Endothelial cell of umbilical vein (primary cell): ENCODE results near the gene ZRSR2.
"Not testable (repeated sequence)": the region's sequence is repeated elsewhere in the genome, so short reads cannot be mapped to it uniquely, and the experiment has no call there.

ENCODE experiments used
- CTCF ChIP-seq, 2 donors: IDR thresholded peaks; 1 replicate in 1 of 2; 2 replicates in 1 of 2; pipeline ENCODE4 v1.5.1; 2011; ENCODE audit warnings: low read length in 2 of 2, mild to moderate bottlenecking in 2 of 2, moderate library complexity in 2 of 2, control low read depth in 1 of 2, inconsistent platforms in 1 of 2, low read depth in 1 of 2; ENCODE audit not compliant: insufficient read depth in 1 of 2; ENCODE audit errors: extremely low read depth in 1 of 2
- EZH2 ChIP-seq: IDR thresholded peaks from 2 replicates; pipeline ENCODE4 v1.6.1; 2012; ENCODE audit warnings: borderline replicate concordance, low read depth, mild to moderate bottlenecking, moderate library complexity, low read length, inconsistent platforms; ENCODE audit not compliant: severe bottlenecking
- FOS ChIP-seq: IDR thresholded peaks from 2 replicates; pipeline ENCODE4 v1.6.1; 2011; ENCODE audit warnings: mild to moderate bottlenecking, low read length, moderate library complexity, borderline replicate concordance; ENCODE audit not compliant: insufficient read depth
- GATA2 ChIP-seq: IDR thresholded peaks from 2 replicates; pipeline ENCODE4 v1.7.0; 2011; ENCODE audit warnings: low read depth, mild to moderate bottlenecking, moderate library complexity, mixed read lengths, low read length; ENCODE audit not compliant: insufficient read length, insufficient read depth
- JUN ChIP-seq: IDR thresholded peaks from 2 replicates; pipeline ENCODE4 v1.6.1; 2011; ENCODE audit warnings: borderline replicate concordance, low read depth; ENCODE audit not compliant: insufficient read length, insufficient read depth
- MAX ChIP-seq: IDR thresholded peaks from 2 replicates; pipeline ENCODE4 v1.6.1; 2011; ENCODE audit not compliant: insufficient read depth, insufficient read length
- MYC ChIP-seq: IDR thresholded peaks from one replicate; pipeline ENCODE4 v1.6.1; 2011; ENCODE audit warnings: mild to moderate bottlenecking, low read depth, low read length
- POLR2A ChIP-seq: IDR thresholded peaks from 2 replicates; pipeline ENCODE4 v1.6.1; 2012; ENCODE audit warnings: low read depth, mild to moderate bottlenecking, control low read depth, low read length
- POLR2AphosphoS5 ChIP-seq: IDR thresholded peaks from 2 replicates; pipeline ENCODE4 v1.6.1; 2012; ENCODE audit warnings: low read depth, mild to moderate bottlenecking, control low read depth, low read length, moderate library complexity; ENCODE audit not compliant: insufficient read depth

GRCh38 chrX:15759886-15760285 lies 30.4 kb upstream of the ZRSR2 start:
- TF ChIP-seq CTCF (IDR thresholded peaks at IDR 0.05; ENCODE audit: extremely low read depth in 1 of 2, insufficient read depth in 1 of 2, low read depth in 1 of 2, low read length in 2 of 2); JUN; EZH2; POLR2A; MYC; MAX; GATA2; POLR2AphosphoS5; FOS: not testable (repeated sequence)
